K562 (cell line): ENCODE measurements around the gene ERICH6. TPM values are rescaled to one million over a fixed set of nuclear protein-coding genes. Genes with fewer than 3 reads are reported as not detected.

Source experiments
- C11orf30 ChIP-seq: fragments of 450-650 bp; IDR thresholded peaks from 2 replicates; pipeline ENCODE4 v1.6.1; 2016; ENCODE audit warnings: low read depth, mild to moderate bottlenecking
- EP300 ChIP-seq: IDR thresholded peaks from 2 replicates; pipeline ENCODE4 v1.6.1; 2012; ENCODE audit warnings: low read length, improper control_type of control experiment
- IFI16 ChIP-seq: fragments of 250-450 bp; sonication (Bioruptor Pico); IDR thresholded peaks from 2 replicates; pipeline ENCODE4 v2.1.2; 2022; ENCODE audit warnings: mild to moderate bottlenecking, inconsistent platforms
- PHF20 ChIP-seq: fragments of 450-650 bp; IDR thresholded peaks from 2 replicates; pipeline ENCODE4 v1.6.1; 2018; ENCODE audit not compliant: partially characterized antibody
- PKNOX1 ChIP-seq: fragments of 450-650 bp; IDR thresholded peaks from 2 replicates; pipeline ENCODE4 v1.6.1; 2016
- SAP30 ChIP-seq: fragments of 200-600 bp; sonication (generic); IDR thresholded peaks from 2 replicates; pipeline ENCODE4 v1.6.1; 2012; ENCODE audit warnings: borderline replicate concordance, low read depth, mild to moderate bottlenecking, moderate library complexity, low read length, control low read depth, inconsistent platforms; ENCODE audit not compliant: insufficient read depth, poor library complexity, severe bottlenecking
- TBL1XR1 ChIP-seq, 2 experiments: IDR thresholded peaks; 2 replicates each; pipeline ENCODE4 v1.6.1; 2012; ENCODE audit warnings: improper control_type of control experiment in 2 of 2, low read length in 2 of 2, mild to moderate bottlenecking in 1 of 2
- U2AF2 ChIP-seq: fragments of 200-400 bp; formaldehyde crosslinking; optimal IDR thresholded peaks from 2 replicates; pipeline ENCODE3; 2017; ENCODE audit warnings: low read depth, mild to moderate bottlenecking, low read length
- ZBTB34 ChIP-seq: fragments of 250-450 bp; sonication (Bioruptor Pico); IDR thresholded peaks from 2 replicates; pipeline ENCODE4 v1.8.0; 2021; ENCODE audit warnings: mild to moderate bottlenecking, moderate library complexity
- ZC3H11A ChIP-seq: IDR thresholded peaks from 2 replicates; pipeline ENCODE4 v1.6.1; 2012; ENCODE audit warnings: low read depth, low read length, improper control_type of control experiment
- ZNF318 ChIP-seq, 2 experiments: fragments of 450-650 bp; IDR thresholded peaks; 2 replicates each; pipeline ENCODE4 v1.6.1; 2016; ENCODE audit warnings: mild to moderate bottlenecking in 2 of 2, borderline replicate concordance in 1 of 2, low read depth in 1 of 2, moderate library complexity in 1 of 2
- ZNF668 ChIP-seq: fragments of 250-450 bp; sonication (Bioruptor Pico); IDR thresholded peaks from 2 replicates; pipeline ENCODE4 v1.8.0; 2022; ENCODE audit warnings: mild to moderate bottlenecking, inconsistent platforms
- ZNF740 ChIP-seq, 3 experiments: fragments of 200-800 bp in 1 of 3; sonication (Bioruptor generic) in 1 of 3; sonication (generic) in 1 of 3; formaldehyde crosslinking in 1 of 3; IDR thresholded peaks; 2 replicates each; pipeline versions ENCODE4 v1.6.1 to v1.8.0; 2016 to 2022; ENCODE audit warnings: mild to moderate bottlenecking in 2 of 3, missing compliant biosample characterization in 2 of 3, missing genetic modification characterization in 2 of 3, missing genetic modification reagents in 1 of 3
- polyA plus RNA-seq, 8 experiments: library from polyadenylated mRNA; depleted of rRNA in 4 of 8; stranded (reverse) in 5 of 8; unstranded in 3 of 8; fragments of >200 nt; fragmentation: Nextera tagmentation in 2 of 8; fragmentation: Illumina TruSeq in 1 of 8; extraction: Ambion mirVana in 2 of 8; extraction: Trizol in 1 of 8; gene quantifications; 2 replicates each; pipeline versions ENCODE4 v1.2.1 to v1.2.3, GENCODE V29; 2011 to 2014; ENCODE audit warnings: inconsistent platforms in 1 of 8, missing spikeins in 1 of 8
- total RNA-seq, 7 experiments: library from RNA; depleted of rRNA in 6 of 7; stranded (reverse); fragments of >200 nt in 6 of 7; fragmentation: Illumina TruSeq in 2 of 7; extraction: Trizol in 2 of 7; gene quantifications; 2 replicates each; pipeline versions ENCODE4 v1.2.1 to v1.2.3, GENCODE V29; 2011 to 2021; ENCODE audit warnings: low replicate concordance in 1 of 7

Gene ERICH6
- total and polyA plus RNA-seq, 9 of the 15 experiments (the other 6 are each of a cell fraction or from before 2014, with no cell fraction given) = not detected

- TF ChIP-seq ZNF318 (IDR thresholded peaks at IDR 0.05; ENCODE audit: borderline replicate concordance in 1 of 2, low read depth in 1 of 2) (no peak), ZNF740 (CRISPR knock-in tag; IDR thresholded peaks at IDR 0.05) (no peak), ZNF740 (tag; IDR thresholded peaks at IDR 0.05) (no peak), IFI16 (CRISPR knock-in tag) (no peak), SAP30 (no peak), TBL1XR1 (IDR thresholded peaks at IDR 0.05; ENCODE audit: low read length in 2 of 2) (peak in 1 of 2 experiments; percentile 23; a peak in 1 of 4 replicates), EP300 (peak; percentile 83; the same call in 1 of the 2 replicates), C11orf30 (no peak), ZC3H11A (no peak), PKNOX1 (peak; percentile 91), ZNF668 (CRISPR knock-in tag) (no peak), U2AF2 (no peak), ZBTB34 (CRISPR knock-in tag) (no peak), PHF20 (no peak)
Measured at GRCh38 chr3:150737874-150738679, 34.4 kb upstream of the ERICH6 start (continued).
